IMR-90 (cell line): ENCODE results near the gene IL21R. TPM values are rescaled to one million over a fixed set of nuclear protein-coding genes. Genes with fewer than 3 reads are reported as not detected.
A peak's percentile ranks its signal among the peaks of the same experiment; 100 is the strongest.

Experiments
- ATAC-seq: fragments of 200-7000 bp; cut with Tn5 transposase; 2 replicates; pipeline ENCODE4 v1.9.1; 2020; ENCODE audit warnings: low read depth, mild to moderate bottlenecking, moderate library complexity
- BruUV-seq: library from RNA; stranded (reverse); fragments of 400-500 nt; replicated peaks from 2 replicates; lab custom pipeline; 2021; lab: Mats Ljungman, UMichigan
- CTCF ChIA-PET: fragments of 300-600 bp; formaldehyde crosslinking; extraction: SDS; loops from one replicate; lab custom pipeline; 2021; ENCODE audit warnings: antibody characterized with exemption; lab: Yijun Ruan, JAX
- POLR2A ChIA-PET: fragments of 300-600 bp; sonication (Branson Sonifier 250); formaldehyde crosslinking; loops from one replicate; lab custom pipeline; 2022; ENCODE audit warnings: antibody characterized with exemption; ENCODE audit not compliant: unreplicated experiment; lab: Charles Lee
- DNase-seq: peaks from one replicate; pipeline ENCODE4 v3.0.0; 2013
- H2AFZ ChIP-seq: replicated peaks from 2 replicates; pipeline ENCODE3; 2013; ENCODE audit warnings: low read length, mild to moderate bottlenecking; ENCODE audit not compliant: poor library complexity
- H2AK5ac ChIP-seq: 2 replicates; pipeline ENCODE4 v1.6.1; 2013; ENCODE audit warnings: low read depth, low read length, inconsistent platforms
- H2AK9ac ChIP-seq: replicated peaks from 2 replicates; pipeline ENCODE3; 2013; ENCODE audit warnings: mild to moderate bottlenecking, low read depth, low read length, moderate library complexity; ENCODE audit not compliant: poor library complexity
- H2BK120ac ChIP-seq: 2 replicates; pipeline ENCODE4 v1.6.1; 2013; ENCODE audit warnings: low read depth, low read length, inconsistent platforms
- H2BK15ac ChIP-seq: 3 replicates; pipeline ENCODE4 v1.6.1; 2013; ENCODE audit warnings: low read depth, low read length, inconsistent platforms
- H2BK20ac ChIP-seq: 2 replicates; pipeline ENCODE4 v1.6.1; 2013; ENCODE audit warnings: low read depth, mild to moderate bottlenecking, inconsistent platforms, low read length, moderate library complexity
- H2BK5ac ChIP-seq: 2 replicates; pipeline ENCODE4 v1.6.1; 2013; ENCODE audit warnings: mild to moderate bottlenecking, low read depth, low read length, inconsistent platforms; ENCODE audit not compliant: poor library complexity, severe bottlenecking
- H3K14ac ChIP-seq: replicated peaks from 2 replicates; pipeline ENCODE4 v1.6.1; 2013; ENCODE audit warnings: low read depth, low read length, inconsistent platforms
- H3K18ac ChIP-seq: 2 replicates; pipeline ENCODE4 v1.6.1; 2013; ENCODE audit warnings: low read depth, low read length, control low read depth
- H3K23ac ChIP-seq: 2 replicates; pipeline ENCODE4 v1.6.1; 2013; ENCODE audit warnings: low read depth, low read length, inconsistent platforms
- H3K27ac ChIP-seq: 2 replicates; pipeline ENCODE4 v1.5.1; 2013; ENCODE audit warnings: mild to moderate bottlenecking, control low read depth, low read length; ENCODE audit not compliant: insufficient read depth
- H3K27me3 ChIP-seq: 2 replicates; pipeline ENCODE4 v1.6.1; 2013; ENCODE audit warnings: low read length; ENCODE audit not compliant: control insufficient read depth, insufficient read depth
- H3K36me3 ChIP-seq: 2 replicates; pipeline ENCODE4 v1.6.1; 2013; ENCODE audit warnings: low read length, mixed read lengths; ENCODE audit not compliant: control insufficient read depth, insufficient read depth
- H3K4ac ChIP-seq: 2 replicates; pipeline ENCODE4 v1.6.1; 2013; ENCODE audit warnings: low read depth, low read length, inconsistent platforms
- H3K4me1 ChIP-seq: 2 replicates; pipeline ENCODE4 v1.6.1; 2013; ENCODE audit warnings: low read length, mixed read lengths; ENCODE audit not compliant: control insufficient read depth, insufficient read depth
- H3K4me2 ChIP-seq: 2 replicates; pipeline ENCODE4 v1.6.1; 2013; ENCODE audit warnings: low read depth, mild to moderate bottlenecking, control low read depth, low read length, moderate library complexity
- H3K4me3 ChIP-seq: 2 replicates; pipeline ENCODE4 v1.5.1; 2013; ENCODE audit warnings: low read depth, mild to moderate bottlenecking, control low read depth, low read length, moderate library complexity; ENCODE audit not compliant: insufficient read depth
- H3K56ac ChIP-seq: 2 replicates; pipeline ENCODE4 v1.6.1; 2013; ENCODE audit warnings: low read length, inconsistent platforms; ENCODE audit not compliant: insufficient read depth; ENCODE audit errors: extremely low read depth
- H3K79me1 ChIP-seq, 2 experiments: 2 replicates each; pipeline ENCODE4 v1.6.1; 2013; ENCODE audit warnings: low read length in 2 of 2, inconsistent platforms in 1 of 2, low read depth in 1 of 2
- H3K9ac ChIP-seq: 2 replicates; pipeline ENCODE4 v1.6.1; 2013; ENCODE audit warnings: low read depth, low read length, control low read depth
- H3K9me1 ChIP-seq: 2 replicates; pipeline ENCODE4 v1.6.1; 2013; ENCODE audit warnings: low read length, inconsistent platforms; ENCODE audit not compliant: insufficient read depth
- H3K9me3 ChIP-seq: 2 replicates; pipeline ENCODE4 v1.6.1; 2013; ENCODE audit warnings: low read length; ENCODE audit not compliant: control insufficient read depth, insufficient read depth
- H4K20me1 ChIP-seq: 2 replicates; pipeline ENCODE4 v1.6.1; 2013; ENCODE audit warnings: low read length, inconsistent platforms; ENCODE audit not compliant: insufficient read depth
- H4K5ac ChIP-seq: 2 replicates; pipeline ENCODE4 v1.6.1; 2013; ENCODE audit warnings: mild to moderate bottlenecking, low read depth, low read length, control low read depth
- H4K8ac ChIP-seq, 2 experiments: 2 replicates each; pipeline ENCODE4 v1.6.1; 2013; ENCODE audit warnings: low read depth in 2 of 2, low read length in 2 of 2, control low read depth in 1 of 2, inconsistent platforms in 1 of 2
- H4K91ac ChIP-seq: 2 replicates; pipeline ENCODE4 v1.6.1; 2013; ENCODE audit warnings: low read depth, low read length, inconsistent platforms; ENCODE audit not compliant: insufficient read depth
- BHLHE40 ChIP-seq: fragments of 150-350 bp; IDR thresholded peaks from 2 replicates; pipeline ENCODE4 v1.6.1; 2016; ENCODE audit warnings: mild to moderate bottlenecking, low read depth, low read length
- CEBPB ChIP-seq: IDR thresholded peaks from 2 replicates; pipeline ENCODE4 v1.6.1; 2012; ENCODE audit warnings: low read depth, low read length, improper control_type of control experiment
- CHD1 ChIP-seq: IDR thresholded peaks from 2 replicates; pipeline ENCODE4 v1.6.1; 2012; ENCODE audit warnings: low read depth, low read length, improper control_type of control experiment
- ELK1 ChIP-seq: fragments of 150-350 bp; IDR thresholded peaks from 2 replicates; pipeline ENCODE4 v1.6.1; 2016; ENCODE audit warnings: low read depth, mild to moderate bottlenecking, low read length, moderate library complexity, borderline replicate concordance
- FOS ChIP-seq: fragments of 150-350 bp; IDR thresholded peaks from 2 replicates; pipeline ENCODE4 v1.6.1; 2016; ENCODE audit warnings: low read depth, low read length
- MAFK ChIP-seq: IDR thresholded peaks from 2 replicates; pipeline ENCODE4 v1.6.1; 2012; ENCODE audit warnings: low read depth, low read length, improper control_type of control experiment
- MAZ ChIP-seq: IDR thresholded peaks from 2 replicates; pipeline ENCODE4 v1.6.1; 2012; ENCODE audit warnings: low read depth, mild to moderate bottlenecking, low read length, improper control_type of control experiment, moderate library complexity, borderline replicate concordance
- MXI1 ChIP-seq: IDR thresholded peaks from 2 replicates; pipeline ENCODE4 v1.6.1; 2012; ENCODE audit warnings: low read depth, mild to moderate bottlenecking, low read length, moderate library complexity, borderline replicate concordance
- NFE2L2 ChIP-seq: fragments of 150-350 bp; IDR thresholded peaks from 2 replicates; pipeline ENCODE4 v1.6.1; 2016; ENCODE audit warnings: low read depth, mild to moderate bottlenecking, low read length
- POLR2A ChIP-seq: IDR thresholded peaks from 2 replicates; pipeline ENCODE4 v1.6.1; 2012; ENCODE audit warnings: mild to moderate bottlenecking, low read depth, low read length
- RAD21 ChIP-seq: IDR thresholded peaks from 2 replicates; pipeline ENCODE4 v1.6.1; 2012; ENCODE audit warnings: low read length, improper control_type of control experiment
- RCOR1 ChIP-seq: IDR thresholded peaks from 2 replicates; pipeline ENCODE4 v1.6.1; 2012; ENCODE audit warnings: mild to moderate bottlenecking, low read length, improper control_type of control experiment; ENCODE audit not compliant: insufficient replicate concordance
- RFX5 ChIP-seq: IDR thresholded peaks from 2 replicates; pipeline ENCODE4 v1.8.0; 2012; ENCODE audit warnings: low read depth, mild to moderate bottlenecking, low read length, moderate library complexity
- SMC3 ChIP-seq: fragments of 150-350 bp; IDR thresholded peaks from 2 replicates; pipeline ENCODE4 v1.6.1; 2016; ENCODE audit warnings: low read depth, mild to moderate bottlenecking, antibody characterized with exemption, low read length, moderate library complexity
- USF2 ChIP-seq: fragments of 150-350 bp; IDR thresholded peaks from 2 replicates; pipeline ENCODE4 v1.6.1; 2017; ENCODE audit warnings: mild to moderate bottlenecking, antibody characterized with exemption, low read length, low read depth
- WGBS, 2 experiments: methylation state at CpG; one replicate each; pipeline versions ENCODE4 v1.1.5 to v1.1.7; 2013; ENCODE audit warnings: missing lambda C conversion rate in 2 of 2; ENCODE audit not compliant: insufficient read length in 1 of 2; ENCODE audit errors: extremely low coverage in 2 of 2; 5-methylcytosine and 5-hydroxymethylcytosine counted together
- dilution Hi-C: fragments of 300-500 bp; cut with HindIII; formaldehyde crosslinking; loops from one replicate; pipeline ENCODE4 v1.14.3; 2018; ENCODE audit warnings: low sequenced_read_pairs; ENCODE audit not compliant: unreplicated experiment
- in situ Hi-C: fragments of 300-500 bp; cut with MboI; formaldehyde crosslinking; loops from 3 replicates; pipeline ENCODE4 v1.14.3; 2019; ENCODE audit warnings: low sequenced_read_pairs, inconsistent platforms, mixed read lengths
- intact Hi-C: fragments of 100-400 bp; cut with micrococcal nuclease; formaldehyde crosslinking; loops from 2 replicates; pipeline ENCODE4 v1.10.0; 2022
- polyA plus RNA-seq, 3 experiments: library from polyadenylated mRNA; depleted of rRNA; stranded (reverse); fragments of >200 nt; gene quantifications; 2 replicates each; pipeline ENCODE4 v1.2.3, GENCODE V29; 2012; ENCODE audit warnings: low replicate concordance in 1 of 3
- total RNA-seq: library from RNA; depleted of rRNA; stranded (reverse); fragments of >200 nt; gene quantifications from 2 replicates; pipeline ENCODE4 v1.2.3, GENCODE V29; 2012

Gene IL21R
- total and polyA plus RNA-seq, 2 of the 4 experiments (the other 2 are of a cell fraction), result 0.72 to 0.97 TPM

- Histone ChIP-seq H4K5ac (no peak overlapping the region), H3K23ac (no peak overlapping the region), H2BK120ac (peak overlapping the region; percentile 35; the same call in 1 of the 2 replicates), H3K56ac (no peak overlapping the region), H3K18ac (no peak overlapping the region), H3K27ac (no peak overlapping the region), H2BK20ac (no peak overlapping the region), H3K4me1 (peaks cover 20% of the 10 kb centered on the region), H3K14ac (no peak overlapping the region), H4K20me1 (no peaks in the 10 kb centered on the region), H2BK15ac (no peak overlapping the region), H2AFZ (peak overlapping the region; percentile 76), H3K36me3 (no peaks in the 10 kb centered on the region), H3K9me3 (no peaks in the 10 kb centered on the region), H3K79me1 (peaks cover 6 to 25% of the 10 kb centered on the region in 2 experiments; a peak in 2 of 4 replicates), H3K9me1 (peaks cover 27% of the 10 kb centered on the region), H3K4ac (no peak overlapping the region; the same call in 1 of the 2 replicates), H2AK9ac (no peak overlapping the region), H3K4me3 (no peak overlapping the region), H3K4me2 (no peak overlapping the region), H4K91ac (peak overlapping the region; percentile 17; the same call in 1 of the 2 replicates), H3K9ac (no peak overlapping the region), H4K8ac (peak overlapping the region in 1 of 2 experiments; percentile 3; a peak in 1 of 4 replicates), H2AK5ac (no peak overlapping the region), H2BK5ac (no peak overlapping the region), H3K27me3 (no peaks in the 10 kb centered on the region)
- ChIA-PET POLR2A (no interaction called here), CTCF (interaction anchor here (0.9 kb wide), 1 partner anchor 21 kb away, joined by 3 read pairs; no protein-coding TSS in a partner anchor)
- DNase-seq (peak; percentile 17), ATAC-seq (peak; percentile 21)
- in situ Hi-C loops (no loop called here), intact Hi-C loops (no loop called here), dilution Hi-C loops (no loop called here)
- BruUV-seq, result no TSS peak
- WGBS, 2 experiments, result 42% methylated on average over 4 of the region's 19 CpGs; no CpG with 5 or more reads in 1 of the 2 experiments
- no peak for TF ChIP-seq CHD1
- TF ChIP-seq MXI1, result no peak
- no peak for TF ChIP-seq SMC3
- TF ChIP-seq BHLHE40, result no peak
- TF ChIP-seq RFX5, result no peak
- TF ChIP-seq NFE2L2, result no peak
- TF ChIP-seq RCOR1, result no peak
- no peak for TF ChIP-seq ELK1
- no peak for TF ChIP-seq POLR2A
- no peak for TF ChIP-seq RAD21
- no peak for TF ChIP-seq MAFK
- TF ChIP-seq FOS, result no peak
- TF ChIP-seq CEBPB, result no peak
- no peak for TF ChIP-seq USF2
- no peak for TF ChIP-seq MAZ
Observed at GRCh38 chr16:27405546-27406451, 3.8 kb downstream of the IL21R start.
